Stimulated activated CD4-positive, alpha-beta T cell treated with anti-CD3 and anti-CD28 coated beads, Interleukin-2, amount 100 ng/mL, for 24 hours (primary cell): Measurements from ENCODE around the gene CBL.
A peak's percentile ranks its signal among the peaks of the same experiment; 100 is the strongest.

ENCODE experiments used
- DNase-seq, 2 donors: peaks; one replicate each; pipeline ENCODE4 v3.0.0-alpha.2; 2020

The CBL gene

GRCh38 chr11:119315131-119316015 lies 109.2 kb downstream of the CBL start:
- peak; percentile 56 to 62 for DNase-seq

DNA sequence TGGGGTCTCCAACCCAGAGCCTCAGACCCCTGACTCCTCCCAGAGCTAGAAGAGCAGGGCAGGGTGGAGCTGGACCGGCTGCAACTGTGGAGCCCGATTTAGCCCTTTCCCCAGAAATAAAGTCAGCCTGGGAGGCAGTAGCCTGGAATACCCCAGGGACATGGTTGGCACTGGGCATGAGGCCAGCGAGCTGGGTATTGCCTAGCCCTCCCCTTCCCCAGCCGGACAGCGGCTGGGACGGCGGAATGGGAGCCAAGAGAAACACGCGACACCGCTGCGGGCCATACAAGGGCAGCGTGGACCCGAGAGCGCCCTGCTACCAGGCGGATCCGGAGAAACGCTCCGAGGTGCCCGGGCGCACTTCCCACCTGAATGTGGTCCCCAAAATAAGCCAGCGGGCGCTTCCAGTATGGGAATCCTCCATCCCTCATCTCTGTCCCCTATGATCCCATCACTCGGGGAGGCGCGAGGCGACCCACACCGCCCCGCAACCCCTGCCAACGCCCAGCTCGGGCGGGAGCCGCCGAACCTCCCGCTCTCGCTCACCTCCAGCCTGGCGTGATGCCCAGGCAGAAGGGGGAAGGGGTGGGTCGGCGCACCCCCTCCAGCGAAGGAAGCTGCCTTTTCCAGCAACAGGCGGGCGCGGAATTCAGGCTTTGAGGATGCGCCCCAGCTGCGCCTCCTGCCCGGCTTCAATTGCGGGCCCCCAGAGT lies 110.0 kb downstream of the CBL start:
- no peak for DNase-seq

DNA sequence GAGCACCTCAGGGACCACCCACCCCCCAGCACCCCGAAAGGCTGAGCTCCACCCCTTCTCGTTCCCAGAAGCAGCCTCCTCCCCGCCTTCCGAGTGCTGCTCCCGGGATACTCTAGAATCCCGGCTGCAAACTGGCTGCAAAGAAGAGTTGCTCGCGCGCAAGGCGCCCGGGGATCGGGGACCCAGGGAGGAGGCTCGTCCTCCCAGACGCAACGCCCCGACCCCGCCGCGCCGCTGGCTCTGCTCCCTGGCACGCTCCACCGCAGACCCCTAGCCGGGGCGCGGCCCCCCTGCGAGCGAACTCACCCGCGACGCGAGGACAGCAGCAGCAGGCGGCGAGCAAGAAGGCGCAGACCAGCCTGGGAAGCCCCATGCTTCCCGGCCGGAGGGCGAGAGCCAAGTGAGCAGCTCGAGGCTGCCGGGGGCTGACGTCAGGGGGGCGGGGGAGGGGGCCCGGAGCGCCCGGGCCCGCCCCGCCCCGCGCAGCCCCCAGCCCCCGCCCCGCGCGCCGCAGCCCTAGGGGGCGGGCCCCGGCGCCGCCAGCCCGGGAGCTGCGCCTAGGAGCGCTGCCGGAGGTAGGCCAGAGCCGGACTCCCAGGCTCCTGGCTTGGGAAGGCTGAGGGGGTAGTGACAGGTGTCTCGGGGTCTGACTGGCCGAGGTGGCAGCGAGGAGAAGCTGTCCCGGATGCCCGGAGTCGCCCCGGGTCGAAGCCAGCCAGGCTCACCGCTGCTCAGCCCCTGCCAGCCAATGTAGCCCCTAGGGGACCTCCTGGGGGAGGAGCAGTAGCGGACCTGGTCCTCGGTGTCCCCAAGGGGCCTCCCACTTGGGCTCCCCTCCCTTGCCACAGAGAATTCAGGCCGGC lies 110.8 kb downstream of the CBL start, which contains the start of gene MCAM:
MCAM (minus strand) TSS at position 402 of the 863 bp plus-strand sequence; CDS start at position 373, 29 bp downstream.
- no peak for DNase-seq

DNA sequence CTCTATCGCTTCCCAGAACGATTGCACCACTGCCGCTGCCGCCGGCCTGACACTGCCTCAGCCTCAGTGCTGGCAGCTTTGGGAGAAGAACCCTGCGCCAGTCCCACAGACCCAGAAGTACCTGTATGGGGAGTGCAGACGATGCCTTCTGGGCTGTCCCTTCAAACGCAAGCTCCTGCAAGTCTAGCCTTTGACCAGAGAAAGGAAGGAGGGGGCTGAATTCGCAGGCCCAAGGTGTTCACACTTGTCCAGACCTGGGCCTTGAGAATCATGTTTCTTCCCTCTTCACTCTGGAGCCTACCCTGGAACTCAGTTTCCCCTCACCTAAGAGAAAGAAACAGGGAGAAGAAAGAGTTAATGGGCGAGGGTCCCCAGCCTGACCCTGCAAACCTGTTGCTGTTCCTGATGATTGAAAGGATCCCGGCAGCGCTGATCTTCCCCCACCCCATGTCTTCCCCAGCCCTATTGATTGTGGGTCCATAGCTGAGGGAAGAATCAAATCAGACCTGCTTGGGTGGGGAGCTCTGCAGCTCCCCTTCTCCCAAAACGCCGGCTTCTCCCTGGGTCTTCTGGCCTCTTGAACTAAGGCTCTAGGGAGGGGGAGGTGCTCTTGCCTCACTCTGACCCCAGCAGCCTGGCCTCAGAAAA lies 111.6 kb downstream of the CBL start:
- no peak for DNase-seq

GRCh38 chr11:119318240-119319135 lies 112.3 kb downstream of the CBL start:
- DNase-seq, result peak in 1 of 2 donors; percentile 33

DNA sequence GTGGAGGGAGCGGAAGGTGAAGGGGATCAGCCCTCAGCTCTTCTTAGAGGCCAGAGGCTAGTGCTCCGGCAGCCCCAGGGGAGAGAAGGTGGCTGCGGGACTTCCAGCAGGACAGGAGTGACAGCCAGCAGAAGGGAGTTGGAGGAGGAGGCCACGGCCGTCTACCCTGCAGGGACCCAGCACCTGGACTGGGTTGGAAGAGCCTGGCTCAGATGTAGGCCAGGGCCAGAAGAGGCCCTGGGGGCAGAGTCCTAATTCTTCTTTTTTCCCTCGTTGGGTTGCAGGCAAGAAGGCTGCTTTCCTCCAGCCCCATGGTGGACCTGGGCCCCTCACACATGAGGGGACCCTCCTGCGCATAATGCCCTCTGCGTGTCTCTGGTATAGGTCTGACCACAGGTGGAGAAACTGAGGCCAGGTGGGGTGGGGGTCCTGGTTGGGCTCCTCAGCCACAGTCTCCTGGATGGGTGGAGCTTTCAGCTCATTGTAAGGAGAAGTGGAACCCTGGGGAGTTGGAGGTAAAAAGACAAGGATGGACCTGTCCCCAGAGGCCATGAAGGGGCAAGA lies 113.1 kb downstream of the CBL start:
- DNase-seq, result peak in 1 of 2 donors; percentile 17

- peak in 1 of 2 donors; percentile 15 for DNase-seq
Observed at GRCh38 chr11:119319700-119320239, 113.6 kb downstream of the CBL start.

GRCh38 chr11:119320240-119320775 lies 114.2 kb downstream of the CBL start:
- peak in 1 of 2 donors; percentile 21 for DNase-seq

GRCh38 chr11:119320776-119321524 lies 114.8 kb downstream of the CBL start:
- DNase-seq, result peak; percentile 44 to 70

DNA sequence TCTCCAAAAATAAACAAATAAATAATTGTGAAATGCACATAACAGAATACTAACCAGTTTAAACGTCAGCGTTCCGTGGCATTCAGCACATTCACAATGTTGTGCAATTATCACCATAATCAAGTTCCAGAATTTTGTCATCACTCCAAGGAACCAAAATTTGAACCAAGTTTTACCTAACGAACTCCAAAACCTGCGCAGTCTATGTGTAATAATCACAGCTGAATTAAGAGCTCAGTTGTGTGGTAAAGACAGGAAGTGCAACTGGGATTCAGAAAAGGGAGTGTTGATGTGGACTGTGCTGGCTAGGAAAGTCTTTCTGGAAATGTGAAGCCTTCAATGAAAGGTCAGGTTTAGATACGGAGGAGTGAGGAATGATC lies 116.2 kb downstream of the CBL start:
- DNase-seq, result no peak

DNA sequence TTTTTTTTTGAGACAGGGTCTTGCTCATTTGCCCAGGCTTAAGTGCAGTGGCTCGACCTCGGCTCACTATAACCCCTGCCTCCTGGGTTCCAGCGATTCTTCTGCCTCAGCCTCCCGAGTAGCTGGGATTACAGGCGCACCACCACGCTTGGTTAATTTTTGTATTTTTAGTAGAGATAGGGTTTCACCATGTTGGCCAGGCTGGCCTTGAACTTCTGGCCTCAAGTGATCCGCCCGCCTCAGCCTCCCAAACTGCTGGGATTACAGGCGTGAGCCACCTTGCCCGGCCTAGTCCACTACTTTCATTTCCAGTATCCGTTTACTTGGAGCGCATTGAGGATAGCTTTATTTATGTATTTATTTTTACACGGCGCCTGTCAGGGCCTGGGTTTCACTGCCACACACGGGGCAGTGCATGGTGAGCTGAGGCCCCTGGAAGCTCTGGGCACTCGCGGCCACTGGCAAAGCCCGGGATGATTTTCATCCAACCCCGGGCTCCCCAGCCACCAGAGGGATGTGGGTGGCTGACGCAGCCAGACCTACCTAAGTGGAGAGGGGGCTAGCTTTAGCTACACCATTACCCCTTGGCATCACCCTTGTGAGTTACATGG lies 116.9 kb downstream of the CBL start:
- DNase-seq, result no peak

DNA sequence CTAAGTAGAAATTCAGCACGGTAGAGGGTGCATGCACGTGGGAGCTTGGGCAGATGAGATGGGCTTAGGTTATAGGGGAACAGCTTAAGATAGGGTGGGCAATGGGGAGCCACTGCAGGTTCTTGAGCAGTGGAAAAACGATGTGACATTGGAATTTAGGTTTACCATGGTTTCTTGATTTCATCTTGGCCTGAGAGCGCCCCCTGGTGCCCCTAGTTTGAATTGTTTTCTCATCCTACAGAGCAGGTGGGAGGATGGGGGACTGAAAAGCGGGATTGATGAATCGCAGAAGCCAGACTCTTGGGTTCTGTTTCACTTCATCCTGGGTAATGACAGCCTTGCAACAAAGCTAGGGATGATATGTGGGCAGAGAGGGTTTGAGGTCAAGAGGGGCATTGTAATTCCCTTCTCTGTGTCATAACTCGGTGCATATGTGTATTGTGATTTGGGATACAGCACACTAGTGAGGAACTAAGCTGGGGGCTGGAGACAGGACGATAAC lies 117.4 kb downstream of the CBL start:
- peak; percentile 88 for DNase-seq

DNA sequence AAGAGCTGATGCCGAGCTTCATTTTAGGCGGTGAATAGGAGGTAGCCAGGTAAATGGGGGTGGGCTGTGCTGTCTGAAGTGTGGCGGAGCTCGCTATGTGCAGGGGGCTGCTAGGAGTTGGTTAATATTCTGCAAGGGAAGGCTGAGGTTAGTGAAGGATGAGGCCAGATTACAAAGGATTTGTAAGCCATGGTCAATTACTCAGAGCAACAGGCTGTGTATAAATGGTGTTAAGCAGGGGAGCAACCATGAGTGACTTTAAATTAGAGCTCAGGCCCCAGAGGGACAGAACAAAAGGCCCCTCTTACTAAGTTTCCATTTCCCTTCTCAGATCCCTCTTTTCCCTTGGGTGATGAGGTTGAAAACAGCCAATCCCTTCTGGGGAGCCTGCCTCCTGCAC lies 118.0 kb downstream of the CBL start:
- no peak for DNase-seq

- DNase-seq, result no peak
Observed at GRCh38 chr11:119329320-119329719, 123.2 kb downstream of the CBL start.

- no peak for DNase-seq
Observed at GRCh38 chr11:119330237-119330636, 124.1 kb downstream of the CBL start.

DNA sequence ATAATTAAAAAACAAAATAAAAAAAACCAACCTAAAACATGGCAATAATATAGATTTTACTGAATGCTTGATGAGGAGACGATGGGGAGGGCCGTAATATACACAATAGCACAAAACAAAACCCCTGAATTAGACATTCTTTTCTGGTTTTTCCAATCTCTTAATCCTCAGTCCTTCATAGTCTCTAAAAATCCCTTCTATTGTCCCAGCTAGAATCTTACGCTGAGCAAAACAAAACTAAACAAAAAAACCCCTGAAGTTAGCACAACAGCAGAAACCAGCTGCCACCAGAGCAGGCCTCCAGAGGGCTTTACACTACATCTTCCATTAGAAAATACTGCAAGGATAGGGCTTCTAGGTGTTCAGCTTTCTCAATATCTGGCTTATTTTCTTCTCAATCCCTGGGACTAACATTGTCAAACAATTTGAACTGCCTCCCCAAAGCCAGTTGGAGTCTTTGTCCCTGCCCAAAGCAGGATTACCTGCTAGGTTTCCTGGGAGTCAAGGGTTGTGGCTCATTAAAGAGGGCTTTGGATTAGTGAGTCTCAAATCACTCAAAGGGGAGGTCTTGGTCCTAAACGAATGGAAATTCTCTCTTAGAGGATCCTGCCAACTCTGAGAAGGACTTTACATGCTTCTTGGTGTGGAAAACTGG lies 126.1 kb downstream of the CBL start:
- DNase-seq, result no peak

GRCh38 chr11:119334174-119334930 lies 128.2 kb downstream of the CBL start, which contains the start of gene RNF26:
Gene RNF26, plus strand, starts transcription at chr11:119334527. Its CDS starts 596 bp downstream, at chr11:119335123.
- peak; percentile 92 to 93 for DNase-seq
